CD14-positive monocyte (primary cell): ENCODE results near the gene UNC119B. TPM values are rescaled to one million over a fixed set of nuclear protein-coding genes. Genes with fewer than 3 reads are reported as not detected.

Experiments used
- DNase-seq, 3 donors: peaks; one replicate each; pipeline ENCODE4 v3.0.0-alpha.2; 2011 to 2022
- H2AFZ ChIP-seq: 2 replicates; pipeline ENCODE4 v1.6.0; 2012; ENCODE audit warnings: mild to moderate bottlenecking, low read depth, low read length, inconsistent platforms; ENCODE audit not compliant: insufficient read depth, poor library complexity, severe bottlenecking
- H3K27ac ChIP-seq, 2 donors: 1 replicate in 1 of 2; 2 replicates in 1 of 2; pipeline ENCODE4 v1.5.1; 2012 to 2013; ENCODE audit warnings: low read length in 2 of 2, control low read depth in 1 of 2, inconsistent platforms in 1 of 2, low read depth in 1 of 2, mild to moderate bottlenecking in 1 of 2
- H3K27me3 ChIP-seq, 2 donors: one replicate each; pipeline versions ENCODE4 v1.6.0 to v1.6.1; 2011 to 2013; ENCODE audit warnings: low read length in 2 of 2; ENCODE audit not compliant: control insufficient read depth in 2 of 2, insufficient read depth in 2 of 2
- H3K36me3 ChIP-seq, 2 donors: replicated peaks in 1 of 2; 1 replicate in 1 of 2; 2 replicates in 1 of 2; pipeline versions ENCODE4 v1.5.1 to v1.6.1; 2012 to 2013; ENCODE audit warnings: low read length in 2 of 2, control low read depth in 1 of 2, inconsistent platforms in 1 of 2, mild to moderate bottlenecking in 1 of 2; ENCODE audit not compliant: insufficient read depth in 2 of 2, control insufficient read depth in 1 of 2
- H3K4me1 ChIP-seq, 2 donors: 1 replicate in 1 of 2; 2 replicates in 1 of 2; pipeline versions ENCODE4 v1.5.1 to v1.6.1; 2012 to 2013; ENCODE audit warnings: low read length in 2 of 2, control low read depth in 1 of 2, inconsistent platforms in 1 of 2, mild to moderate bottlenecking in 1 of 2, moderate library complexity in 1 of 2; ENCODE audit not compliant: insufficient read depth in 2 of 2, control insufficient read depth in 1 of 2
- H3K4me2 ChIP-seq: replicated peaks from 2 replicates; pipeline ENCODE3; 2012; ENCODE audit warnings: low read length, moderate library complexity, mild to moderate bottlenecking; ENCODE audit not compliant: poor library complexity, severe bottlenecking; ENCODE audit errors: extremely low read depth
- H3K4me3 ChIP-seq, 3 experiments: fragments of 200-600 bp in 1 of 3; sonication (generic) in 1 of 3; replicated peaks in 1 of 3; 1 replicate in 2 of 3; 2 replicates in 1 of 3; pipeline ENCODE4 v1.5.1; 2011 to 2013; ENCODE audit warnings: low read length in 3 of 3, mild to moderate bottlenecking in 3 of 3, control low read depth in 2 of 3, low read depth in 2 of 3, inconsistent platforms in 1 of 3, moderate library complexity in 1 of 3
- H3K79me2 ChIP-seq: 2 replicates; pipeline ENCODE4 v1.6.0; 2012; ENCODE audit warnings: mild to moderate bottlenecking, control low read depth, inconsistent platforms, low read length, moderate library complexity; ENCODE audit not compliant: insufficient read depth
- H3K9ac ChIP-seq: 2 replicates; pipeline ENCODE4 v1.6.0; 2017; ENCODE audit warnings: low read length, mild to moderate bottlenecking; ENCODE audit not compliant: insufficient read depth, poor library complexity, severe bottlenecking
- H3K9me3 ChIP-seq, 2 donors: replicated peaks in 1 of 2; 1 replicate in 1 of 2; 2 replicates in 1 of 2; pipeline versions ENCODE4 v1.5.1 to v1.6.1; 2012 to 2013; ENCODE audit warnings: low read length in 2 of 2, control low read depth in 1 of 2; ENCODE audit not compliant: control insufficient read depth in 1 of 2, insufficient read depth in 1 of 2
- H4K20me1 ChIP-seq: 2 replicates; pipeline ENCODE4 v1.6.0; 2012; ENCODE audit warnings: mild to moderate bottlenecking, low read length, control low read depth, moderate library complexity; ENCODE audit not compliant: insufficient read depth
- H3K27ac Mint-ChIP-seq, 7 donors: one replicate each; pipeline ENCODE4 v1.8.0; 2020; ENCODE audit warnings: mild to moderate bottlenecking in 7 of 7, mixed read lengths in 7 of 7, moderate library complexity in 6 of 7, inconsistent platforms in 2 of 7
- H3K27me3 Mint-ChIP-seq, 3 donors: one replicate each; pipeline ENCODE4 v1.8.0; 2021 to 2022; ENCODE audit warnings: low read depth in 3 of 3, mild to moderate bottlenecking in 3 of 3, mixed read lengths in 3 of 3, moderate library complexity in 3 of 3, inconsistent platforms in 1 of 3
- H3K36me3 Mint-ChIP-seq, 2 donors: one replicate each; pipeline ENCODE4 v1.8.0; 2020; ENCODE audit warnings: mixed read lengths in 2 of 2, inconsistent platforms in 1 of 2, mild to moderate bottlenecking in 1 of 2
- H3K4me1 Mint-ChIP-seq: one replicate; pipeline ENCODE4 v1.8.0; 2020; ENCODE audit warnings: mild to moderate bottlenecking, mixed read lengths
- H3K4me3 Mint-ChIP-seq, 2 donors: one replicate each; pipeline ENCODE4 v1.8.0; 2020; ENCODE audit warnings: mild to moderate bottlenecking in 2 of 2, mixed read lengths in 2 of 2, moderate library complexity in 1 of 2
- H3K9me3 Mint-ChIP-seq, 7 donors: one replicate each; pipeline ENCODE4 v1.8.0; 2020 to 2022; ENCODE audit warnings: mixed read lengths in 7 of 7, mild to moderate bottlenecking in 6 of 7, moderate library complexity in 6 of 7, inconsistent platforms in 2 of 7
- WGBS: methylation state at CpG from one replicate; pipeline ENCODE4 v1.1.5; 2013; ENCODE audit warnings: missing lambda C conversion rate; ENCODE audit not compliant: insufficient coverage; 5-methylcytosine and 5-hydroxymethylcytosine counted together
- intact Hi-C, 2 donors: fragments of 100-400 bp; cut with micrococcal nuclease; formaldehyde crosslinking; loops; one replicate each; pipeline versions ENCODE4 v1.15.0 to v1.15.1; 2023
- polyA plus RNA-seq, 3 donors: library from polyadenylated mRNA; depleted of rRNA in 1 of 3; unstranded in 2 of 3; stranded (reverse) in 1 of 3; fragments of 300-500 nt in 2 of 3; fragments of >200 nt in 1 of 3; fragmentation: Illumina TruSeq in 2 of 3; gene quantifications; 1 replicate in 2 of 3; 2 replicates in 1 of 3; pipeline ENCODE4 v1.2.3, GENCODE V29; 2012 to 2021
- TF ChIP-seq, protein P1 (sequence below): fragments of 200-600 bp; IDR thresholded peaks from one replicate; pipeline ENCODE4 v1.8.0; 2022; ENCODE audit warnings: antibody characterized with exemption, mild to moderate bottlenecking

UNC119B gene
- polyA plus RNA-seq, 3 donors = 1.1 to 9.1 (median 2.1) TPM

DNA sequence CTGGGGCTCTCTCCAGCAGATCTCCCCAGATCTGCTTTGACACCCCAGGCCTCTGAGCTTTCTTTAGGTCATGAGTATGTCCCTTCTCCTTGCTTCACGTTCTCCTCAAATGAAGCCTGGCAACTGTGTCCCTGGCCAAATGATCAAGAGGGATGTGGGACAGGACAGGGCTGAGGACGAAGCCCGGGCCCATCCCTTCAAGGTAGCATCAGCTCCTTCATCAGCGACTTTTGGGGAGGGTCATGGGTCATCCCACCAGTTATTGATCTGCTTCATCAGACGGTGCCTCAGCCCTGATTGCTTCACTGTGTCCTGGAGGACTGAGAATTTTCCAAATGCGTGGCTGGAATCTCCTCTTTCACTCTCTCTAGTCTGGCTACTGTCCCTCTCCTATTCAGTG, 47.7 kb downstream of the UNC119B start:
- H3K27me3 Mint-ChIP-seq = peaks cover 0 to 9% (median 6%) of the 10 kb centered on the region in 3 donors
- no peak for DNase-seq
- 100% methylated on average over 3 of the region's 6 CpGs for WGBS

DNA sequence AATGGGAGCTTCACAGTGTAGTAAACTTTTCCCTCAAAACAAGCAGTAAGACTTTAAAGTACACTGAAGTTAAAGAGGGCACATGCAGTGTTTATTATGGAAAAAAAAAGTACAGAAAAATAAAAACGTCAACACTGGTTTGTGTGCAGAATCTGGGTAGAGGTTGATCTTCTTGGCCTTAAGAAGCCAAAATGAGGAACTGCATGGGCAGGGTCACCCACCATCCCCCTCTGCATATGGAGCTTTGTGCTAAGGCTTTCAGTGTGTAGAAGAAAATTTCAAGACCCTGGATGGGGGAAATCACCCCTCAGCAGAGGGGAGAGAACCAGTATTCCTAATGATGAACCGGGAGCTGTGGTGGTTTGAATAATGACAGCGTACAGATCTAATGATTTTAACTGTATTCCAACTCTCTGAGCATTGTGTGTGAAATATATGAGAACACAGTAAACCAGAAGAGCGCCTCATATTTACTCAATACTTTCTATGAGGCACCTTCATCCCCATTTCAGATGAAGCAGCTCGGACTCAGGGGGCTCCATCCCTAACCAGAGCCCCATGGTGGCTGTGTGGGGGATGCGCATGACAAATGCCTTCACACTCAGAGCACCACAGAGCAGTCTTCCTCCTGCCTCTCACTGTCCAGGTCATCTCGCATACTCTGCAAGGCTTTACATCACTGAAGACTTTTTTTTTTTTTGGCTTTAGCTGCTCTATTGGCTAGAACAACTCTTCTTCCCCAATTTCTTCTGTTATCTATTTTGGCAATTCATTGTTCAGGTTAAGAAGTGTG, 48.7 kb downstream of the UNC119B start:
- Mint-ChIP-seq H3K27ac (peak overlapping the region in 2 of 7 donors; percentile 28 to 33), H3K4me3 (no peak overlapping the region)
- no peak overlapping the region for H3K27ac ChIP-seq

More for the DNA sequence above, 47.7 kb downstream of the UNC119B start:
- peaks cover 22 to 34% of the 10 kb centered on the region in 2 donors for H3K36me3 ChIP-seq
- Mint-ChIP-seq H3K36me3 (peaks cover 24 to 32% of the 10 kb centered on the region in 2 donors), H3K4me1 (no peaks in the 10 kb centered on the region), H3K9me3 (peaks cover 4 to 21% (median 15%) of the 10 kb centered on the region in 7 donors), H3K27ac (no peak overlapping the region), H3K4me3 (no peak overlapping the region)
- H3K27ac ChIP-seq = no peak overlapping the region
- no peak overlapping the region for H2AFZ ChIP-seq
- H3K79me2 ChIP-seq = no peaks in the 10 kb centered on the region
- H3K4me2 ChIP-seq = no peak overlapping the region
- peaks cover 6% of the 10 kb centered on the region in 2 donors for H3K9me3 ChIP-seq
- TF ChIP-seq, protein P1, sequence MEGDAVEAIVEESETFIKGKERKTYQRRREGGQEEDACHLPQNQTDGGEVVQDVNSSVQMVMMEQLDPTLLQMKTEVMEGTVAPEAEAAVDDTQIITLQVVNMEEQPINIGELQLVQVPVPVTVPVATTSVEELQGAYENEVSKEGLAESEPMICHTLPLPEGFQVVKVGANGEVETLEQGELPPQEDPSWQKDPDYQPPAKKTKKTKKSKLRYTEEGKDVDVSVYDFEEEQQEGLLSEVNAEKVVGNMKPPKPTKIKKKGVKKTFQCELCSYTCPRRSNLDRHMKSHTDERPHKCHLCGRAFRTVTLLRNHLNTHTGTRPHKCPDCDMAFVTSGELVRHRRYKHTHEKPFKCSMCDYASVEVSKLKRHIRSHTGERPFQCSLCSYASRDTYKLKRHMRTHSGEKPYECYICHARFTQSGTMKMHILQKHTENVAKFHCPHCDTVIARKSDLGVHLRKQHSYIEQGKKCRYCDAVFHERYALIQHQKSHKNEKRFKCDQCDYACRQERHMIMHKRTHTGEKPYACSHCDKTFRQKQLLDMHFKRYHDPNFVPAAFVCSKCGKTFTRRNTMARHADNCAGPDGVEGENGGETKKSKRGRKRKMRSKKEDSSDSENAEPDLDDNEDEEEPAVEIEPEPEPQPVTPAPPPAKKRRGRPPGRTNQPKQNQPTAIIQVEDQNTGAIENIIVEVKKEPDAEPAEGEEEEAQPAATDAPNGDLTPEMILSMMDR = no peak
- intact Hi-C loops = no loop called here
- no peaks in the 10 kb centered on the region for H4K20me1 ChIP-seq
- no peak overlapping the region for H3K9ac ChIP-seq
- no peak overlapping the region for H3K4me3 ChIP-seq
- H3K4me1 ChIP-seq = no peaks in the 10 kb centered on the region
- H3K27me3 ChIP-seq = no peaks in the 10 kb centered on the region

More for the DNA sequence above, 48.7 kb downstream of the UNC119B start:
- Histone ChIP-seq H3K4me2 (no peak overlapping the region), H3K79me2 (no peaks in the 10 kb centered on the region), H3K9me3 (peaks cover 6% of the 10 kb centered on the region in 2 donors), H3K4me1 (no peaks in the 10 kb centered on the region), H4K20me1 (no peaks in the 10 kb centered on the region), H3K4me3 (no peak overlapping the region), H2AFZ (no peak overlapping the region), H3K27me3 (no peaks in the 10 kb centered on the region), H3K9ac (no peak overlapping the region), H3K36me3 (peaks cover 32 to 44% of the 10 kb centered on the region in 2 donors)
- intact Hi-C loops = no loop called here
- no peak for DNase-seq
- Mint-ChIP-seq H3K9me3 (peaks cover 4 to 21% (median 13%) of the 10 kb centered on the region in 7 donors), H3K36me3 (peaks cover 34 to 43% of the 10 kb centered on the region in 2 donors), H3K4me1 (no peaks in the 10 kb centered on the region), H3K27me3 (peaks cover 0 to 6% (median 6%) of the 10 kb centered on the region in 3 donors)
- TF ChIP-seq, protein P1 = no peak
- 20% methylated on average over 1 of the region's 7 CpGs for WGBS
